K562 (cell line): Measurements from ENCODE around the gene C10orf143. TPM values are rescaled to one million over a fixed set of nuclear protein-coding genes. Genes with fewer than 3 reads are reported as not detected.

Source experiments
- ATAC-seq: fragments of 200-7000 bp; cut with Tn5 transposase; 3 replicates; pipeline ENCODE4 v1.9.1; 2020; ENCODE audit warnings: moderate library complexity
- BruUV-seq: library from RNA; stranded (reverse); fragments of 400-500 nt; replicated peaks from 2 replicates; lab custom pipeline; 2021; lab: Mats Ljungman, UMichigan
- CTCF ChIA-PET: fragments of 300-600 bp; formaldehyde crosslinking; extraction: SDS; loops from one replicate; lab custom pipeline; 2021; ENCODE audit warnings: low intra/inter-chr PET ratio; lab: Yijun Ruan, JAX
- POLR2A ChIA-PET: fragments of 300-600, 350-650 bp; sonication (Branson Sonifier 250); formaldehyde crosslinking; extraction: SDS; loops from one replicate; lab custom pipeline; 2021; ENCODE audit warnings: antibody characterized with exemption, inconsistent platforms; lab: Yijun Ruan, JAX
- DNase-seq, 4 experiments: peaks; one replicate each; pipeline versions ENCODE4 v3.0.0 to v3.0.0-alpha.2; 2011 to 2018; ENCODE audit warnings: low spot score in 3 of 4, mixed read lengths in 3 of 4; ENCODE audit errors: extremely low read depth in 1 of 4
- FAIRE-seq: peaks from 2 replicates; lab custom pipeline; 2011; peaks lifted over from hg19 to GRCh38; lab: Jason Lieb, UNC
- H2AFZ ChIP-seq: 2 replicates; pipeline ENCODE4 v1.6.0; 2011; ENCODE audit warnings: low read depth, low read length, control low read depth, inconsistent platforms
- H3K27ac ChIP-seq: fragments of 200-600 bp; 3 replicates; pipeline ENCODE4 v1.8.0; 2011; ENCODE audit warnings: low read depth, mild to moderate bottlenecking, control low read depth, inconsistent platforms, low read length, moderate library complexity, mixed read lengths; ENCODE audit errors: extremely low read depth
- H3K27me3 ChIP-seq, 2 experiments: fragments of 300-600 bp in 1 of 2; 2 replicates in 1 of 2; 3 replicates in 1 of 2; pipeline versions ENCODE4 v1.6.0 to v1.8.0; 2011; ENCODE audit warnings: inconsistent platforms in 2 of 2, low read length in 2 of 2, mild to moderate bottlenecking in 1 of 2, mixed read lengths in 1 of 2, moderate library complexity in 1 of 2; ENCODE audit not compliant: control insufficient read depth in 2 of 2, insufficient read depth in 2 of 2
- H3K36me3 ChIP-seq: fragments of 300-600 bp; 3 replicates; pipeline ENCODE4 v1.8.0; 2011; ENCODE audit warnings: mild to moderate bottlenecking, low read length, inconsistent platforms; ENCODE audit not compliant: control insufficient read depth, insufficient read depth
- H3K4me1 ChIP-seq, 2 experiments: fragments of 200-600 bp in 1 of 2; replicated peaks in 1 of 2; 2 replicates in 1 of 2; 3 replicates in 1 of 2; pipeline versions ENCODE4 v1.5.1 to v1.8.0; 2011; ENCODE audit warnings: inconsistent platforms in 2 of 2, low read length in 2 of 2, mild to moderate bottlenecking in 1 of 2, mixed read lengths in 1 of 2, moderate library complexity in 1 of 2; ENCODE audit not compliant: control insufficient read depth in 2 of 2, insufficient read depth in 2 of 2
- H3K4me2 ChIP-seq: 2 replicates; pipeline ENCODE4 v1.6.1; 2011; ENCODE audit warnings: low read length, control low read depth, inconsistent platforms, mixed read lengths; ENCODE audit not compliant: insufficient read depth
- H3K4me3 ChIP-seq: fragments of 200-600 bp; sonication (generic), shearing (Covaris generic); 2 replicates; pipeline ENCODE4 v1.5.1; 2016; ENCODE audit warnings: control low read depth, inconsistent platforms
- H3K79me2 ChIP-seq: fragments of 200-600 bp; 3 replicates; pipeline ENCODE4 v1.8.0; 2011; ENCODE audit warnings: low read length, inconsistent platforms; ENCODE audit not compliant: control insufficient read depth, insufficient read depth
- H3K9ac ChIP-seq, 2 experiments: 2 replicates each; pipeline versions ENCODE4 v1.6.0 to v1.6.1; 2011; ENCODE audit warnings: low read depth in 2 of 2, low read length in 2 of 2, control low read depth in 1 of 2, inconsistent platforms in 1 of 2, mild to moderate bottlenecking in 1 of 2, mixed read lengths in 1 of 2; ENCODE audit not compliant: insufficient read depth in 1 of 2
- H3K9me1 ChIP-seq: one replicate; pipeline ENCODE4 v1.6.0; 2011; ENCODE audit warnings: inconsistent platforms, mild to moderate bottlenecking, low read length, moderate library complexity; ENCODE audit not compliant: control insufficient read depth, insufficient read depth
- H3K9me3 ChIP-seq: replicated peaks from 2 replicates; pipeline ENCODE4 v1.5.1; 2011; ENCODE audit warnings: low read depth, low read length, inconsistent platforms; ENCODE audit not compliant: control insufficient read depth, insufficient read depth
- H4K20me1 ChIP-seq: replicated peaks from 2 replicates; pipeline ENCODE4 v1.6.1; 2011; ENCODE audit warnings: low read length, inconsistent platforms, mixed read lengths; ENCODE audit not compliant: control insufficient read depth, insufficient read depth
- CCNT2 ChIP-seq: IDR thresholded peaks from 2 replicates; pipeline ENCODE4 v1.6.1; 2011; ENCODE audit warnings: borderline replicate concordance, low read depth, mild to moderate bottlenecking, moderate library complexity, mixed read lengths, low read length; ENCODE audit not compliant: insufficient read length; ENCODE audit errors: extremely low read depth
- CHD2 ChIP-seq: IDR thresholded peaks from 2 replicates; pipeline ENCODE4 v1.6.1; 2011; ENCODE audit warnings: low read depth, low read length
- ETV6 ChIP-seq, 3 experiments: fragments of 150-350 bp in 1 of 3; sonication (generic) in 1 of 3; formaldehyde crosslinking in 1 of 3; IDR thresholded peaks; 2 replicates each; pipeline versions ENCODE4 v1.6.1 to v1.8.0; 2014 to 2022; ENCODE audit warnings: borderline replicate concordance in 2 of 3, low read depth in 2 of 3, antibody characterized with exemption in 1 of 3, low read length in 1 of 3, mild to moderate bottlenecking in 1 of 3, missing genetic modification reagents in 1 of 3
- GABPB2 ChIP-seq: fragments of 250-450 bp; sonication (Bioruptor Pico); conservative IDR thresholded peaks from 2 replicates; pipeline ENCODE4 v1.5.1; 2021; ENCODE audit warnings: mild to moderate bottlenecking
- HDAC1 ChIP-seq, 2 experiments: fragments of 450-650 bp; IDR thresholded peaks; 2 replicates each; pipeline ENCODE4 v1.6.1; 2016 to 2017; ENCODE audit warnings: inconsistent platforms in 1 of 2, mild to moderate bottlenecking in 1 of 2, moderate library complexity in 1 of 2
- PHB ChIP-seq: fragments of 250-450 bp; sonication (Bioruptor Pico); IDR thresholded peaks from 2 replicates; pipeline ENCODE4 v1.5.0; 2021
- ZNF41 ChIP-seq: fragments of 250-450 bp; sonication (Bioruptor Pico); conservative IDR thresholded peaks from 2 replicates; pipeline ENCODE4 v1.4.0; 2020; ENCODE audit warnings: mild to moderate bottlenecking
- ZNF696 ChIP-seq: fragments of 250-450 bp; sonication (Bioruptor Pico); conservative IDR thresholded peaks from 2 replicates; pipeline ENCODE4 v1.4.0; 2020; ENCODE audit warnings: mild to moderate bottlenecking, moderate library complexity
- WGBS: fragments of 100-300 bp; shearing (Covaris generic); methylation state at CpG from one replicate; pipeline ENCODE4 v1.1.6; 2016; ENCODE audit warnings: low coverage, mixed read lengths; ENCODE audit not compliant: insufficient coverage; ENCODE audit errors: missing lambda C conversion rate; 5-methylcytosine and 5-hydroxymethylcytosine counted together
- in situ Hi-C: fragments of 300-500 bp; cut with MboI; formaldehyde crosslinking; loops from 4 replicates; pipeline ENCODE4 v1.15.0; 2018; ENCODE audit warnings: inconsistent platforms, mixed read lengths
- intact Hi-C: fragments of 100-400 bp; cut with micrococcal nuclease; formaldehyde crosslinking; loops from 2 replicates; pipeline ENCODE4 v1.14.2; 2022
- polyA plus RNA-seq, 8 experiments: library from polyadenylated mRNA; depleted of rRNA in 4 of 8; stranded (reverse) in 5 of 8; unstranded in 3 of 8; fragments of >200 nt; fragmentation: Nextera tagmentation in 2 of 8; fragmentation: Illumina TruSeq in 1 of 8; extraction: Ambion mirVana in 2 of 8; extraction: Trizol in 1 of 8; gene quantifications; 2 replicates each; pipeline versions ENCODE4 v1.2.1 to v1.2.3, GENCODE V29; 2011 to 2014; ENCODE audit warnings: inconsistent platforms in 1 of 8, missing spikeins in 1 of 8
- total RNA-seq, 7 experiments: library from RNA; depleted of rRNA in 6 of 7; stranded (reverse); fragments of >200 nt in 6 of 7; fragmentation: Illumina TruSeq in 2 of 7; extraction: Trizol in 2 of 7; gene quantifications; 2 replicates each; pipeline versions ENCODE4 v1.2.1 to v1.2.3, GENCODE V29; 2011 to 2021; ENCODE audit warnings: low replicate concordance in 1 of 7
- TF ChIP-seq, protein P1 (sequence below), 2 experiments: fragments of 450-650 bp; conservative IDR thresholded peaks; 2 replicates each; pipeline ENCODE4 v1.6.1; 2017; ENCODE audit warnings: mild to moderate bottlenecking in 2 of 2, moderate library complexity in 2 of 2

Gene C10orf143
- total and polyA plus RNA-seq, 9 of the 15 experiments (the other 6 are each of a cell fraction or from before 2014, with no cell fraction given), result 0.07 to 0.42 (median 0.25) TPM; not detected in 2

DNA sequence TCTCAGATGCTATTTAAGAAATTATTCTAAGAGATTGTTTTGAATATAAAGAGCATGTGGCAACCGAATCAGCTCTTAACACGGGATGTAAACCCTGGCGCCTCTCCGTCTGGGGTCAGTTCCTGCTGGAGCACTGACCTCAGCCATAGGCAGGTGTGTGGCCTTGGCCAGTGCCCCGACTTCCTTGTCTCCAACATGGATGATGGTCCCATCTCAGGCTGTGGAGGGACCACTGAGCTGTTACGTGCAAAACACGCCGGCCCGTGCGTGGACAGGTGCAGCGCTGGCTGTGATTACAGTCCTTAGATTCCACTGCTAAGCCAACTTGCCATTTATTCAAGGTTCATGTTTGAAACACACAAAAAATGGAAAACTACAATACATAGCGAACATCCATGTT is 59.9 kb downstream of the C10orf143 start:
- ChIA-PET CTCF (no interaction called here), POLR2A (no interaction called here)
- DNase-seq, result no peak
- intact Hi-C loops, result no loop called here
- Histone ChIP-seq H3K4me3 (no peak overlapping the region), H3K4me2 (no peak overlapping the region), H3K9me3 (no peaks in the 10 kb centered on the region), H3K27me3 (peaks cover 6 to 33% of the 10 kb centered on the region in 2 experiments; a peak in 4 of 5 replicates), H2AFZ (no peak overlapping the region), H3K4me1 (peaks cover 0 to 1% of the 10 kb centered on the region in 2 experiments; a peak in 1 of 5 replicates), H3K27ac (no peak overlapping the region), H4K20me1 (no peaks in the 10 kb centered on the region), H3K9ac (no peak overlapping the region), H3K36me3 (no peaks in the 10 kb centered on the region), H3K9me1 (no peaks in the 10 kb centered on the region), H3K79me2 (no peaks in the 10 kb centered on the region)
- ATAC-seq, result no peak
- TF ChIP-seq, protein P1, sequence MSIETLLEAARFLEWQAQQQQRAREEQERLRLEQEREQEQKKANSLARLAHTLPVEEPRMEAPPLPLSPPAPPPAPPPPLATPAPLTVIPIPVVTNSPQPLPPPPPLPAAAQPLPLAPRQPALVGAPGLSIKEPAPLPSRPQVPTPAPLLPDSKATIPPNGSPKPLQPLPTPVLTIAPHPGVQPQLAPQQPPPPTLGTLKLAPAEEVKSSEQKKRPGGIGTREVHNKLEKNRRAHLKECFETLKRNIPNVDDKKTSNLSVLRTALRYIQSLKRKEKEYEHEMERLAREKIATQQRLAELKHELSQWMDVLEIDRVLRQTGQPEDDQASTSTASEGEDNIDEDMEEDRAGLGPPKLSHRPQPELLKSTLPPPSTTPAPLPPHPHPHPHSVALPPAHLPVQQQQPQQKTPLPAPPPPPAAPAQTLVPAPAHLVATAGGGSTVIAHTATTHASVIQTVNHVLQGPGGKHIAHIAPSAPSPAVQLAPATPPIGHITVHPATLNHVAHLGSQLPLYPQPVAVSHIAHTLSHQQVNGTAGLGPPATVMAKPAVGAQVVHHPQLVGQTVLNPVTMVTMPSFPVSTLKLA (conservative IDR thresholded peaks at IDR 0.05), result no peak
- TF ChIP-seq ETV6 (IDR thresholded peaks at IDR 0.05; ENCODE audit: borderline replicate concordance in 1 of 2, low read depth in 2 of 2, low read length in 1 of 2) (no peak), ETV6 (CRISPR knock-in tag; IDR thresholded peaks at IDR 0.05; ENCODE audit: borderline replicate concordance) (no peak), CCNT2 (no peak), CHD2 (no peak), GABPB2 (CRISPR knock-in tag) (no peak), HDAC1 (IDR thresholded peaks at IDR 0.05) (no peak), PHB (CRISPR knock-in tag) (no peak), ZNF41 (no peak), ZNF696 (CRISPR knock-in tag) (no peak)
- FAIRE-seq, result no peak
- in situ Hi-C loops, result no loop called here
- WGBS, result 0% methylated on average over 9 of the region's 12 CpGs
- BruUV-seq, result no TSS peak
